GM19025 (cell line): ENCODE data around the gene EFR3B.

Experiments used
- ATAC-seq: cut with Tn5 transposase; IDR thresholded peaks from one replicate; pipeline ENCODE4 v1.9.1; 2021; ENCODE audit warnings: mild to moderate bottlenecking, low read depth, moderate library complexity; ENCODE audit not compliant: unreplicated experiment

The EFR3B gene

DNA sequence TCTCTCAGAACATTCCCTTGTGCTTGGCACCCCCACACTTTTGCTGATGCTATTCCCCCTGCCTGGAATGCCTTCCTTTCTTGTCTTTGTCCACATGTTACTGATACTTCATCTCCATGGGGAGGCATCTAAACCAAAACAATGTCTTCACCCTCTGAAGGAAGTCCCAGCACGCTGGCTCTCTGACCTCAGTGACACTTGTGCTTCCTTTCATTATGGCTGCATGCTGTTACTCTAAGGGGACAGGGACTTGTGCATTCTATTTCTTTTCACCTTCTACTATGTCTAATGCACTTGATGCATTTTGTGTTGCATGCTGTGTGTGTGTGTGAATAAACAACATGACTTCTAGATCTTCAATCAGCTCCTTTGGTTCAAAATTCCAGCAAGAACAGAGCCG, 24.6 kb downstream of the EFR3B start:
- ATAC-seq, result no peak

DNA sequence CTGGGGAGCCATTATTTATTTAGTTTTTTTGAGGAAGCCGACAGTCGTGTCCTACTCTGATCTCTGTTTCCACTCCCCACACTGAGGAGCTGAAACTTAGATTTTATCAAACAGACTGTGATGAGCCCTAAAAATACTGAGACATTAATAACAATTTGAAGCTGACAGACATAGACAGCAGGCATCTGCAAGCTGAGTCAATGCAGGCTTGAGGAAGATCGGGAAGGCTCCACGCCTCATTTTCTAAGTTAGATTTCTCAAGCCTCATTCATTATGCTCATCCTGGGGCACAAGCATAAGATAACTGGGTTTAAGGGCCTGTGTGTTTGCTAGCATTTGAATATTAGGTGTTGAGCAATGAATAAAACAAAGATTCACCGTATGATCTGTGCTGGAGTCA, 26.3 kb downstream of the EFR3B start:
- ATAC-seq, result no peak

DNA sequence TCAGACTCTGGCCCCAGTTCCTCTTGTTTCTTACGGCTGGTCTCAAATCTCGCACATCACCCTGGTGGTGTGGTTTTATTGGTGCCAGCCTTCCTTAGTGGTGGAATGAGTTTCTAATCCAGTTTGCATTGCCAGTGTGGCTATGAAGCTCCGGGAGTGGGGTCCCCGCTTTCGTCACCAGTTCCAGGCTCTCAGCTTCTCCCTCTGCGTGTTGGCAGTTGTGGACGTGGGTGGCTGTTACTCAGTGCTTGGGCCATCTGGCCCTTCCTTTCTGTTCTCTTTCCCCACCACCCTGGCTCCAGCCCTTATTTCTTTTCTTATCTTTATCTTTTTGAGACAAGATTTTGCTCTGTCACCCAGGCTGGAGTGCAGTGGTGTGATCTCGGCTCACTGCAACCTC, 30.1 kb downstream of the EFR3B start:
- ATAC-seq, result no peak

DNA sequence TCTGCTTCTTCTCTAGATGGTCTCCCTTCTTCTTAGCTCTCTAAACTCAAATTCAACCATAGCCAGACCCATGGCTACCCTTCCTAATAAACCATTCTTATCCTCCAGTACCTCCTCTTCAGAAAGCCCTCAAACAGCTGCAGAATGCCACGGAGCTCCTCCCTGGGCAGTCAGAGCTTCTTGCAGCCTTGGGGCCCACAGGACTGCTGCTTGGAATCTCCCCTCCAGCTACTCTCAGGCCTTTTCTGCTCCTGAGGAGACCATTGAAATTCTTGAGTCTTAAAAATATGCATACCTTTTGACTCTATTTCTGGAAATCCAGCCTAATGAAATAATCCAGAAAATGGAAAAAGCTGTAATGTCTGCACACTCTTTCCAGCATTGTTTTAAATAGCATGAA, 30.7 kb downstream of the EFR3B start:
- ATAC-seq, result no peak

DNA sequence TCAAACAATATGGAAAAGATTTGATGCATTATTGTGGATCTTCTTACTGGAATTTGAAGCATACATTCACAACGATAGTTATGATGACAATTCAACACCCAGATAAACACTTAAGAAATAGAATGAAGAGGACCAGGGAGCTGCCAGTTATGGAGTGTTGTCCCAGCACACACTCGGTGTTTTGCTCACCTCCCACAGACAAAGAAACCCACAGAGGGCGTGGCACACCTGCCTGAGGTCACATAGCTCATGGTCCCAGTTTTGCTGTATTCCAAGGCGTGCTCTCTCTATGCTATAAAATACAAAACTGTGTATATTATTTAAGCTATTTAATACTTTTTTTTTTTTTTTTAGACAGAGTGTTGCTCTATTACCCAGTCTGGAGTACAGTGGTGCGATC, 31.1 kb downstream of the EFR3B start:
- ATAC-seq, result no peak

DNA sequence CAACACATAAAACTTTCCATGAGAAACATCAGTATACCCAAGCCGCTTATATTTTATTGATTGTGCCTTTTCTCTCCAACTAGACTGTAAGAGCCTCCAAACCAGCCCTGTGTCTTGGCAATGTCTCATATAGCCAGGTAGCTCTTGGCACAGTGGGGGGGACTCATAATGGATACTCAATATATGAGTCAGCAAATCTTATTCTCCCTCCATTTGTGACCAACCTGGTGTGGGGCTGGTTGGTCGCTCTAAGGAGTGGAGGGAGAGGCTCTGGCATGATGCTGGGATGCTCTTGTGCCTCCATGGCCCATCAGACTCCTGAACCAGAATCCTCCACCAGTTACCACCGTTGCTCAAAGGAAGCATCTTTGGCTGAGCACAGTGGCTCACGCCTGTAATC, 32.0 kb downstream of the EFR3B start:
- ATAC-seq, result no peak

DNA sequence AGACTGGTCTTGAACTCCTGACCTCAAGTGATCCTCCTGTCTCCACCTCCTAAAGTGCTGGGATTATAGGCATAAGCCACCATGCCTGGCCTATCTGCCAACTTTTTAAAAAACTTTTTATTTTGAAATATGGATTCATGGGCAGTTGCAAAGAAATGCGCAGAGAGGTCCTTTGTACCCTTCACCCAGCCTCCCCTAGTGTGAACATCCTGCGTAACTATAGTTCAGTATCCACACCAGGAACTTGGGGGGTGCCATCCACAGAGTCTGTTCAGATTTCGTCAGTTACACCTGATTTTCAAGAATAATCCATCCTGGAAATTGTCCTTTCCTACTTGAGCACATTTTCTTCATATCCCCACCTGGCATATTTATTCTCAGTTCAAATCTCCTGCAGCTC, 33.0 kb downstream of the EFR3B start:
- no peak for ATAC-seq

DNA sequence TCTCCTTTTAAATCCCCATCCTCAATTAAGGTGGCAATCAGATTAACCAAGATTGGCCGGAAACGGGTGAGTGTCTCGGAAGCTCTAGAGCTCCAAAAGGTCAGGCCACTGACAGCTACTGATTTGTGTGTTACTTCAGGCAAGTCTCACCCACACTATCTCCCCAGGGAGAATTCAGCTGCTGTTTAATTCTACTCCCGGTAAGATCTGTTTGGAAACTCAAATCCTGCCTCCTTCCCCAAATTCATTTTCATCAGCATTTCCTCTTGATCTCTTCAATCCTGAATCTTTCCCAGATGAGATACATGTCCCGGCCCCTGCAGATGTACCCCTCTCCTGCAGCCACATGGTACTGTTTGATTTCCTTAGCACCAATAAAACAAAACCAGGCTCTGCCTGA, 34.9 kb downstream of the EFR3B start:
- ATAC-seq, result no peak

DNA sequence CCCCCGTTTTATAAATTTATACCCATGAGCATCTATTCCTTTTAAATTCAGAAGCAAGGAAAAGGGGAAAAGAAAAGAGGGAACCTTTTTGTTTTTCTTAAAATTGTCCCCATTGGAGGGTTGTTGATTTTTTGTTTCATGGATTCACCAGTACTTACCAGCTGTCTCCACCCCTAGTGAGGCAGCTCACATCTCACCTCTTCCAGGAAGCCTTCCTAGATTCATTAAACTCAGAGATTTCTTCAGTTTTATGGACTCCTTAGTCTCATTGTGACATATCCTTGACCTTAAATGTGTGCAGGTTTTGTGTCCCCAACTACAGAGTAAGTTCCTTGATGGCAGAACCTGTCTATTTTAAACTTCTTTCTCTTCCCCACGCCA, 35.9 kb downstream of the EFR3B start:
- ATAC-seq, result no peak

DNA sequence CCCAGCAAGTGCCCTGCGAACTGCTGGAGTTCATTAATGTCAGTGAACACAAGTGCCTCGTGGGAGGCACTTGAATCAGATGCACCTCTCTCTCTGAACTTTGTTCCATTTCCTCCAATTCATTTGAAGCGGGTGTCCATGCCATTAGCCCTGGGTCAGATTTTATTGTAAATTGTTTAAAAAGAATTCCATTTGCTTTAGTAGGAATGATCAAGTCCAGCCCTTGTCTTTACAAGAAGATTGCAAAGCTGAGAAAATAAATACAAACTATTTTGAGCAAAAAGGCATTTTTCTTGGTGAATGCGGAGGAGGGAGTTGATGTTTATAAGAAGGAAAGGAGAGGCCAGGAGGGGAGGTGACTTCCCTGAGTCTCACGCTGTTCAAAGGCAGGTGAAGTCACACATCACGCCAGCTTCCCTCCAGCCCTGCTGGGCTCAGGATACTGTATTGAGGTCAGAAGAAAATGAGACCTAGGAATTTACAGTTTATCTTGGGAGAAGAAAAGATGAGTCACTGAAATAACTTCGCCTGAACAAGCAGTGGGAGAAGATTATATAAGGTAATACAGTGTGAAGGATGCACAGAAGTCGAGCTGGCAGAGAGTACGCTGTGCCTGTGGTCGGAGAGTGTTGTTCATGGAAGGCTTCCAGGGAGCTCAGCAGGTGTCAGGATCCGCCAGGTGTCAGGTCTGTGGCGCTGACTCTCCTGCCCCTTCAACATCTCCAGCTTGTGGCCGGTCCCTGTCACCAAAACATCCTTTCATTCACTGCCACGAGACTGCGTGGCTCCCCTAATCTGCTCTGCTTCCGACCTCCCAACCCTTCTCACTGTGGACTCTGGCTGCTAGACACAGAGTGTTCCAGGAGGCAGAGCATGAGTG, 36.5 kb downstream of the EFR3B start:
- ATAC-seq, result no peak

DNA sequence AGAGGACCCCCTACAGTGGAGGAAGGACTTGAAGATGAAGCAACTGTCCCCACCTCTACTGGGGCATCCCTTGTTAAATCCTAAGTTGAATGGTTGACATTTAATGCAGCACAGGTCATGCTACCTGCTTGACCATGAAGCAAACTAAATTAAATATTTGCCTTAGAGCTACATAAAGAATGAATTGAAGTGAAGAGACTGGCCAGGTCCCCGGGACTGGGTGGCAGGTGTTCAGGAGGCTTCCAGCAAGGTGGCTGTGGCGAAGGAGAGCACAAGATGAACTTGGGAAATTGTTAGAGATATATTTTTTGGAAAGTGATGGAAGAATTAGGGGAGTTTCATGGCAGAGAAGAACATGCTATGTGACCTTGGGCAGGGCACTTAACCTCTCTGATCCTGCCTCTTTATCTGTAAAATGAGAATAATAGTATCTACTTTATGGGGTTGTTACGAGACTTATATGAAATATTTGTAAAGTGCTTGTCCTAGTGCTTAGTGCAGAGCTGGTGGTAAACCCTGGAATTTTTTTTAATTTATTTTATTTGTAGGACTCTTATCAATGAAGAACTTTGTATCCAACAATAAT, 37.3 kb downstream of the EFR3B start:
- ATAC-seq, result no peak

DNA sequence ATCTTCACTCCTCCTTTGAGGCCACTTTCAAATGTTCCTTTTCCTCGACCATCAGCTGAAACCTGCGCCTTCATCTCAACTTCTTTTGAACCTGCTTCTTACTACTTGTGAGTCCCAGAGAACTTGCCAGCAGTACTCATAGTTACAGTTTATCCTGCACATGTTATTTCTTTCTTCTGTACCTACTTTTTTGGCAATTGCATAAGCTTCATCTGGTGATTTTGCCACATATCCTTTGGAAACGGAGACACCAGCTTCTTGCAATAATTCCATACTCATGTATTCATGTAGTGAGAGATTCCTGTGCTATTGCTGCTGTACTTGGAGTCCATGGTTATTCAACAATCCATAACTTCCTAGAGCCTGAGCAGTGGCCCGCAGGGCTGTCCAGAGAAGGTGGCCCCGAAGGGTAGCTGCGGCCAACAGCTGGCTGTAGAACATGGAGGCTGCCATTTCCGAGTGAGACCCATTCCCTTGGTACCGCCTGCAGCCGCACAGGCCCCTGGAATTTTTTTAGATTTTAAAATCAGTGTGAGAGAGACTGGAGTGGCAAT, 39.4 kb downstream of the EFR3B start:
- ATAC-seq, result no peak

DNA sequence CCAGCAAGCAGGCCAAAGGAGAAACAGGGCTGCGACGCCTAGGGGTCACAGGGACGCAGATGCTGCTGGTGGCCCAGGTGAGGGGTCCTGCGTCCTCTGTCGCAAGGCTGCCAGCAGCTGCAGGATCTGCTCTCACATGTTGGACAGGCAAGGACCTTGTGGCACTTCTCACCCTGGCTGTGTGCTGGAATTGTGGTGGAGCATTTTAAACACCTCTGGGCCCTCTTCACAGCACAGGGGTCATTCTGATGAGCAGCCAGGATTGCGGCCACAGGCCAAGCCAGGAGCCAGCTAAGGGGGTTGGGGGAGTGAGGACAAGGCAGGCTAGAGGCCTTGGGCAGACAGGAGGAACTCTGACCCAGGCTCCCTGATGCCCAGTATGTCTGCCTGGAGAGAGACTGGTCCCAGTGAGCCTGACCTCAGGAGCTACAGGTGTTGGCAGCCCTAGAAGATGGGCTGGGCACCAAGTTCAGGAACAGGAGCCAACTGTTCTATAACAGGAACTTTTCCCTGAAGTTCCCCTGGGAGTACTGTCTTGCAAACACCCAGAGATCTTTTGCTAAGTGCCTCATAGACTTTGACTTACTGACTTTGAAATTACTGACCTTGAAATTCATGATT, 40.2 kb downstream of the EFR3B start:
- no peak for ATAC-seq

DNA sequence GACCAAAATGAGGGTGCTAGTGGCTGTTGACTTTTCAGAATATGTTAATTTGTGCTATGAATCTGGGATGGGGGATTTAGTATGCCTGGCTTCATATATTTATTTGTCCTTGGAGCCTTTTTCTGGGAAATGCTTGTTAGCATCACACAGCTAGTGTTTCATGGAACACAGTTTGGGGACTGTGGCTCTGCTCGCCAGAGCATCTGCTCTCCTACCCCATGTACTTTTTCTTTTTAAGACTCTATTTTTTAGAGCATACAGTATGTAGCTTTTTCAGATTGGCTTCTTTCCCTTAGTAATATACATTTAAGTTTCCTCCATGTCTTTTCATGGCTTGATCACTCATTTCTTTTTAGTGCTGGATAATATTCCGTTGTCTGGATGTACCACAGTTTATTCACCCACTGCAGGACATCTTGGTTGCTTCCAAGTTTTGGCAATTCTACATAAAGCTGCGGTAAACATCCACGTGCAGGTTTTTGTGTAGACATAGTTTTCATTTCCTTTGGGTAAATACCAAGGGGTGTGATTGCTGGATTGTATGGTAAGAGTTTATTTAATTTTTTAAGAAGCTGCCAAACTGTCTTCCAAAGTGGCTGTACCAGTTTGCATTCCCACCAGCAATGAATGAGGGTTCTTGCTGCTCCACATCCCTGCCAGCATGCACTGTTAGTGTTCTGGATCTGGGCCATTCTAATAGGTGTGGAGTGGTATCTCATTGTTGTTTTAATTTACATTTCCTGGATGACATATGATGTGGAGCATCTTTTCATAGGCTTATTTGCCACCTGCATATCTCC, 44.1 kb downstream of the EFR3B start:
- ATAC-seq, result no peak

DNA sequence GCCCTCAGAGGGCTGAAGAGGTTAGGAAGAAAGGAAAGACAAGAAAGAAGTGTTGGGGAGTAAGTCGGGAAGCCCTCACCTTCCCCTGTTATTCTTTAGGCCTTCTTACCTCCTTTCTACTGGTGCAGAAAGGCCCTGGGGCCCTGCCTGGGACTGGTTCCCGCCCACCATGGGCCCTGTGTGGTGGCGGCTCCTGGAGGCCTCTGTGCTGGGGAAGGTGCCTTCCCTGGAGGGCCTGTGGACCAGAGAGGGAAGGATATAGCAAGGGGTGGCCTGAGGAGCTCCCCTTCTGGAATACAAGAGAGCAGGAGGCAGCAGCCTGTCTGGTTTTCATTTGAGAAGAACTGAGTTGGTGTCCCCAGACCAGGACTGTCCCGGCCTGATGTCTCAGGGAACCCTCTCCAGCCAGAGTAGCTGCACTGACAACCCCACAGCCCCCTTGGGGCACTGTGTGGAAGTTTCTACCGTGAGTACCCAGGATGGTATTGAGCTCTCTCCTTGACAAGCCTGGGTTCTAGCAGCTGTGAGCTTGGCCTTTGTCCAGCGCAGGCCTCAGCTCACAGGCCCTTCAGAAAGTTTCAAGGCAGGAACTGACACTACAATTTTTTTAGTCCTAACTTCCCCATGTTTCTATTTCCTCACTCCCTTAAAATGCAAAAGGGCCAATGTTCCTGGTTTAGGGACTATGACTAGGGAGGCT, 47.1 kb downstream of the EFR3B start:
- no peak for ATAC-seq

DNA sequence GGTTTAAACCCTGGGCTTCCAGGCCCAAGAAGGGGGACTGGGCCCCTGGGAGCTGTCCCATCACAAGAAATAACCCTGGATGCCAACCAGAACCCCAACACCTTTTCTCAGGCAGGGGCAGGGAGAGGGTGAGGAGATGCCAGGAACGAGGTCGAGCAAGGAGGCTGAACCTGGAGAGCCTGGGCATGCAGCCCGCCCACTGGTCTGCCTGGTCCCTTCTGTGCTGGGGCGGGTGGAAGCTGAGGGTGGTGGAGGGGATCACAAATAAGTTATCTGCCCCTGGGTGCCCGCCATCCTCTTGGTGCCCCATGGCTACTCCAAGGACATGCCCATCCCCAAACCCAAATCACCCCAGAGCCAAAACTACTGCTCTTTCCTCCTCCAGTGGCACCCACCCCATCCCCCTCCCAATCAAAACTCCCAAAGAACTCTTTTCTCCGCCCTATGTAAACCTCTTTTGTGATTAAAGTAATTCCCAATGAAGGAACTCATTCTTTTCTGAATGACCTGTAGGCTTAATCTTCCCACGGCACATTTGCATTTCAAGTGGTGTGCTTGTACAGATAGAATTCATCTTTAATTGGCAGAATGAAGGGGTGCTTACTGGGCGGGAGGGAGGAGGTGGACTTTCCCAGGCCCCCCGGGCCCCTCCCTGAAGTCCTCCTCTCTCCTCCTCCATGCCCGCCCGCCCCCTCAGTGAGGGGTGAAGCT, 47.9 kb downstream of the EFR3B start:
- no peak for ATAC-seq

DNA sequence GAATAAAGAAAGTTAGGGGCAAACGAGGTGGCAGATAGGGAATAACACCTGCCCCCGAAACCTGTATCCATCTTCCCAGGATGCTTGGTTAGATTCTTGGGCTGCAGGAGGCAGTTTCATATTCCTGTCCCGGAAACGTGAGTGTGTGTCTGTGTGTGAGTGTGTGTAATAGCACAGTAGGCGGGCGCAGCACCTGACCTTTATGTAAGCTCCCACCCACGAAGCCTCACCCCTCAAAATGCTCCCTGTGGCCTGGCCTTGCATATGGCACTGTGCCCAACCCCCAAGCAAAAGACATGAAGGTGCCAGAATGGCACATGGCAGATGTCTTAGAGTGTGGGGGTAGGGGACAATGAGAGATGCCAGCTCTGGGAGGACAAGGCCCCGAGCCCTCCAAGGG, 48.9 kb downstream of the EFR3B start:
- no peak for ATAC-seq

DNA sequence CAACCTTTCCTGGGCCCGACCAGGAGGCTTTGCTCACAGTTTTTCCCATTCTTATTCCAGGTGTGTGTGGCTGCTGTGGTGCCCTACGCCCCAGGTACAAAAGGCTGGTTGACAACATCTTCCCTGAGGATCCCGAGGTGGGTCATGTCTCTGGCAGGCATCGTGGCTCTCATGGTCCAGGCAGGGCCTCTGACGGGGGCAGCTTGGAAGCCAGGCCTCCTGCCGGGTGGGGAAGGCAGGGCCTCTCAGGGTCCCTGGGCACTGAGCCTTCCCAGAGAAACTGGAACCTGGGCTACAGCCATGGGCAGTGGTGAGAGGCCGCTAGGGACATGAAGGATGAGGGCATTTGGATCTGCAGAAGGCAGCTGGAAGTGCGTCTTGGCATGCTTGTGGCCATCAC, 49.4 kb downstream of the EFR3B start:
- ATAC-seq, result no peak

DNA sequence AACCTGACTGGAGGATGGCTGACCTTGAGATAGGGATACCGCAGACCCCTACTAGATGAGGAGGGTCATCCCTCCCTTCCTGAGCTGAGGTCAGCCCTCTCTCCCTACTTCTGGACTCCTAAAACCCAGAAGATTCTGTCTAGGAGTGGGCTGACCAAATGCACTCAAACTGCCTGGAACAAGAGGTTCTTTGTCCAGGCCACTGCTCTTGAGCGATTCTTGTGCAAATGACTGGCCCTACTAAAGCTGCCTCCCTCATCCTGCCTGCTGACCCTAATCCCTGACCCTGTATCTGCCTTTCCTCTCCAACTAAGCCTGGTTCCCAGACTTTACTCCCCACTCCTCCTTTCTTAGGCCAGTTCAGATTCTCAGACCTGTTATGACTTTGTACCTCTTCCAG, 56.2 kb downstream of the EFR3B start:
- no peak for ATAC-seq
